Measurements from ENCODE around the gene MGAT4A. TPM values are rescaled to one million over a fixed set of nuclear protein-coding genes. Genes with fewer than 3 reads are reported as not detected.

Gene MGAT4A
- total and polyA plus RNA-seq, 2 of the 13 experiments (the other 11 are each of a cell fraction or from before 2014, with no cell fraction given), result 47.2 to 90.9 TPM

- TF ChIP-seq ATF4 (CRISPR knock-in tag; IDR thresholded peaks at IDR 0.05) (peak in 1 of 2 experiments; percentile 58; a peak in 1 of 4 replicates), RNF2 (conservative IDR thresholded peaks at IDR 0.05; ENCODE audit: low read depth) (no peak), KDM5A (IDR thresholded peaks at IDR 0.05; ENCODE audit: borderline replicate concordance, low read length) (no peak), TBX3 (IDR thresholded peaks at IDR 0.05; ENCODE audit: borderline replicate concordance) (no peak), ZNF629 (CRISPR knock-in tag; conservative IDR thresholded peaks at IDR 0.05) (peak; percentile 94), CREB3 (CRISPR knock-in tag; IDR thresholded peaks at IDR 0.05) (peak; percentile 83; the same call in 1 of the 2 replicates), ZNF749 (CRISPR knock-in tag; IDR thresholded peaks at IDR 0.05; ENCODE audit: borderline replicate concordance) (peak; percentile 74; the same call in 1 of the 2 replicates), MEIS1 (CRISPR knock-in tag; IDR thresholded peaks at IDR 0.05; ENCODE audit: borderline replicate concordance) (no peak), SMAD3 (CRISPR knock-in tag; IDR thresholded peaks at IDR 0.05) (peak; percentile 83), CSRNP1 (CRISPR knock-in tag; IDR thresholded peaks at IDR 0.05) (no peak), SCMH1 (CRISPR knock-in tag; IDR thresholded peaks at IDR 0.05; ENCODE audit: borderline replicate concordance) (no peak), ZNF652 (CRISPR knock-in tag; IDR thresholded peaks at IDR 0.05; ENCODE audit: borderline replicate concordance, low read depth) (peak; percentile 35; the same call in 1 of the 2 replicates), SSRP1 (CRISPR knock-in tag; IDR thresholded peaks at IDR 0.05) (peak; percentile 83; the same call in 1 of the 2 replicates), RARG (CRISPR knock-in tag; IDR thresholded peaks at IDR 0.05; ENCODE audit: low read depth) (no peak), STAT6 (CRISPR knock-in tag; IDR thresholded peaks at IDR 0.05; ENCODE audit: borderline replicate concordance) (no peak), PAX8 (CRISPR knock-in tag; IDR thresholded peaks at IDR 0.05; ENCODE audit: borderline replicate concordance) (no peak), FOSL2 (CRISPR knock-in tag; IDR thresholded peaks at IDR 0.05) (peak; percentile 90), RXRA (CRISPR knock-in tag; IDR thresholded peaks at IDR 0.05) (peak; percentile 66; the same call in 1 of the 2 replicates), RFX3 (CRISPR knock-in tag; IDR thresholded peaks at IDR 0.05) (0 out of 2 replicates have a peak, but pooled peaks have one; percentile 41), POLR2A (IDR thresholded peaks at IDR 0.05; ENCODE audit: insufficient read depth in 1 of 2, low read depth in 2 of 2, low read length in 2 of 2) (no peak), ZNF576 (CRISPR knock-in tag; IDR thresholded peaks at IDR 0.05) (no peak), ZFP1 (CRISPR knock-in tag; IDR thresholded peaks at IDR 0.05) (peak; percentile 66; the same call in 1 of the 2 replicates), CERS6 (CRISPR knock-in tag; IDR thresholded peaks at IDR 0.05) (no peak), KLF16 (CRISPR knock-in tag; IDR thresholded peaks at IDR 0.05) (peak in 1 of 2 experiments; percentile 65; a peak in 2 of 4 replicates)
Observed at GRCh38 chr2:98734823-98735260, 3.9 kb upstream of the MGAT4A start (continued).
